Measurements from ENCODE around the gene ATF2.

ATF2 gene

DNA sequence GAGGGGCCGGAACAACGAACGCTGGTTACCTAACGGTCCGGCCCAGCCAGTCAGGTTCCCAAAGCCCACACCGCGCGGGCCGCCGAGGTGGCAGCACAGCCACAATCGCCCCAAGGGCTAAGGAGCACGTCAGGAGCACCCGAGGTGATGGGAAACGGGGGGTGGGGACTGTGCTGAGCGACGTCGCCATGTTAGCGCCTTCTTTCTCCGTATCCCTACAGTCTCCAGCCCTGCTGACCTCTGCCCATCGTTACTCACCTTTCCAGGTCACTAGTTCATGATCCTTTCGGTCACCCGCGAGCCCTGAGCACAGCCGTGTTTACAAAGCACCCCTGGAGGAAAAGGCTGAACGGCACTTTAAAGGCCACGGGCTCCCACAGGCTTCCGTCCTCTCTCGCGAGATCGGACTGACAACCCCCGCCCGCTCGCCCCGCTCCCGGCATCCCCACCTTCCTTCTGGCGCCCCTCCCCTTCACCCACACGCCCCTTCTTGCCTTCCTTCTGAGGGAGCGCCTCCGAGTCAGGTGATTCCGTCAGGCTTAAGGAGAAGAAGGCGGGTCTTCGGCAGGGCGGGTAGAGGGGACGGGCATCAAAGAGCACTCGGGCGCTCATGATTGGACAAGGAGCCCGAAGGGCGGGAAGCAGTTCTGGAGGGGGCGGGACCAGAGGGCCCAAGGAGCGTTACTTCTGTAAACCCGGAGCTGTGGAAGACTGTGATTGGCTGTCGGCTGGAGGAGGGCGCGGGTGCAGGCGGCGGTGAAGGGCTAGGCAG lies at the start of gene ATF2:
TSS of gene ATF2 (minus strand) at position 412 of the 772 bp plus-strand sequence. CDS start 31,760 bp downstream, outside the sequence.
- in situ Hi-C loops (cut with MboI; ENCODE audit: low sequenced_read_pairs) = no loop called here

DNA sequence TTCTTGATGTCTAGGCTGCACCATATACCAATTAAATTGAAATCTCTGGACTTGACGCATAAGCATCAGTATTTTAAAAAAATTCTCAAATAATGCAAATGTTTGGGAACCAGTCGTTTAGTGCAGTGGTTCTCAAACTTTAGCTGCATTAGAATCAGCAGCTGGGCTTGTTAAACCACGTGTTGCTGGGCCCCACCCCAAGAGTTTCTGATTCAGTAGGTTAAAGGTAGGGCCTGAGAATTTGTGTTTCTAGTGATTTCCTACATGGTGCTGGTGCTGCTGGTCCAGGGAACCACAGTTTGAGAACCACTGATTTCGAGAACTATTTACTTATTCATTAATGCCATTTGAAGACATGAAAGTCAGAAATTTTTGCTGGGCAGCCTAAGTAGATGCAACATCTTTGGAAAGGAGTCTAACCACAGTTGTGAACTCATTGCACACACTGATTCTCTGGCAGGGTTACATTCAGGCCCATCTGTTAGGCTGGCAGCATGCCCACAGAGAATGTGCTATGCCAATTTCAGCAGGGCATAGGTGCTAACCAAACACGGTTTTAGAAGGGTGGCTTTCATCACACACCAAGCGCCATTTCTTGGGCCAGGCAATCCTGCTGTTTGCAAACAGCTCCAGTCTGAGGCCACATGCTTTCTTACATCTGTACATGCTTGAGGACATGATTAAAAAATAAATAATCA lies 39.9 kb upstream of the ATF2 start:
- in situ Hi-C loops (cut with MboI; ENCODE audit: low sequenced_read_pairs) = no loop called here

DNA sequence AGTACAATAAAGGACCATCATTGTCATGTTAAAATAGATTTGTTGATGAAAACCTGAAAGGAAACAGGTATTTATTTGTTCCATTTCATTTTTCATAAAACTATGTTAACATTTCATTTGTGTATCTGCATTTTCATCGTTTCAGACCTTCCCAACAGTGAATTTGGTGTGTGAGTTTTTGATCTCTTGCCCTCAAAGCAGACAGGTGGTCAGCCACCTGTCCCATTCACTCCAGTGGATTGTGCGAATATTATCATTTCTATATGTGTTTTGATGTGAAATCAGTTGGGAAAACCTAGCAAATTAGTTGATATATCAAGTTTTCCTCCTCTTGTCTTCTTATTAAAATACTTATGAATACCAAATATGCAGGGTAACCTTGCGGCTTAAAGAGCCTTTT lies 38.9 kb upstream of the ATF2 start:
- in situ Hi-C loops (cut with MboI; ENCODE audit: low sequenced_read_pairs) = no loop called here

DNA sequence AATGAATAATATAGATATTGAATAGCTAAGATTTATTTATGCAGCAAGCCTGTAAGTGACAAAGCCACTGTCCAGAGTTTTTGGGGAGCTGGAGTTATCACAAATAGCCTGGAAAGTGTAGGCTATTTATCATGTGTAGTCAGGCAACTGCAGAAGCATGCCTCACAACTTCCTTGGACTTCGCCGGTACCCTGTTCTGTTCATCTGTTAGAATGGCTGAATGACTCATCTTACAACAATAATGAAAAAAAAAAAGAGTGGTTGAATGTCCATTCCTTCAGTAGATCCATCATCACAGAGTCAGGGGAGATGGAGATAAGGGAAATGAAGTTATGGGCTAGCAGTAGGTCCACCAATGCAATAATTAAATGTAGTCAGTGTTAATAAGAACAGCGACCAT lies 37.5 kb upstream of the ATF2 start:
- in situ Hi-C loops (cut with MboI; ENCODE audit: low sequenced_read_pairs) = no loop called here

DNA sequence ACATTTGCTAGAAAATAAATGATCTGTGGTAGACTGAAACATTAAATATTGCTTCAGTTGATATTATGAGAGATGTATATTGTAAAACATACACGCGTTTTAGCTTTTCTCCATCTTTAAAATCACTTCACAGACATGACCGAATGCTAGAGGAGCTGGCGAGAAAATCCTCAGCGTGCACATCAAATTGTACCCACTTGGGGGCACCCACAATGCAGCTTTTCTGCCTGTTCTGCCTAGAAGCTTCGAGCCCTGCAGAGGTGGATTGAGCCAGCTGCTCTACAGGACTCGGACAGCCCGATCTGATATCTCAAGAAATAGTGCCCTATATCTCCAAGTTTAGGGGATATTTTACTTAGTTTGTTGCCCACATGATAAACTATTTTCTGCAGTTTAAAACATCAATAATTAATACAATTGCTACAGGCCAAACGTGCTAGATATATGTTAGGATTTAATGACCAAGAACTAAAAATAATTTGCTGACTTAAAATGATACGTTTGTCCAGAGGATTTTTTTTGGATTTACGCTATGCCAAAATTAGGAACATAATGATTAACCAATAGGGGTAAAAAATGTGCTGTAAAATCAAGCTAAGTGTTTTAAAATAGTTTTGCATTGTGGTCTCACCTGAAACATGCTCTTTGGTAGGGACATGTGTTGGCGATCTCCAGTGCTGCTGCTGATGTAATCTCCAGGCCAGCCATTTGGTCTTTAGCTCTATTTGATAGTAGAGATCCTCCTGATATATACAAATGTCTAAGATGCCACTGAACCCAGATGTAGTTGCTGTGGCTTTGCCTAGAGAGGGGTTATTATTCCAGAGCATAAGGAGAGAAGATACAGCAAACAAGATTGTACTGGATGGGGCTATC lies 35.9 kb upstream of the ATF2 start:
- in situ Hi-C loops (cut with MboI; ENCODE audit: low sequenced_read_pairs) = no loop called here

GRCh38 chr2:175195012-175195411 lies 27.0 kb upstream of the ATF2 start:
- in situ Hi-C loops (cut with MboI; ENCODE audit: low sequenced_read_pairs) = no loop called here

DNA sequence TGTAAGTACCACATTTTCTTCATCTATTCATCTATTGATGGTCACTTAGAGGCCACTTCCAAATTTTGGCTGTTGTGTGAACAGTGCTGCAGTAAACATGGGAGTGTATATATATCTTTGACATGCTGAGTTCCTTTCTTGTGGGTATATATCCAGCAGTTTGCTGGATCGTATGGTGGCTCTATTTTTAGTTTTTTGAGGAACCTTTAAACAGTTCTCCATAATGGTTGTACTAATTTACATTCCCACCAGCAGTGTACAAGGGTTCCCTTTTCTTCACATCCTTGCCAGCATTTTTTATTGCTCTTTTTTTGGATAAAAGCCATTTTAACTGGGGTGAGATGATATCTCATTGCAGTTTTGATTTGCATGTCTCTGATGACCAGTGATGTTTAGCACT lies 20.8 kb upstream of the ATF2 start:
- in situ Hi-C loops (cut with MboI; ENCODE audit: low sequenced_read_pairs) = no loop called here

GRCh38 chr2:175187378-175187777 lies 19.4 kb upstream of the ATF2 start:
- in situ Hi-C loops (cut with MboI; ENCODE audit: low sequenced_read_pairs) = no loop called here

- in situ Hi-C loops (cut with MboI; ENCODE audit: low sequenced_read_pairs) = no loop called here
These were observed 15.7 kb upstream of the ATF2 start for GRCh38 chr2:175183674-175184073.

- in situ Hi-C loops (cut with MboI; ENCODE audit: low sequenced_read_pairs) = no loop called here
These were observed 13.9 kb upstream of the ATF2 start for GRCh38 chr2:175181877-175182308.

GRCh38 chr2:175181104-175181876 lies 13.3 kb upstream of the ATF2 start, which contains the start of gene ATP5MC3:
Gene ATP5MC3, minus strand, starts transcription at chr2:175181710. Its CDS starts 317 bp downstream, at chr2:175181393.
- in situ Hi-C loops (cut with MboI; ENCODE audit: low sequenced_read_pairs) = no loop called here

GRCh38 chr2:175180701-175181103 lies 12.7 kb upstream of the ATF2 start:
- in situ Hi-C loops (cut with MboI; ENCODE audit: low sequenced_read_pairs) = no loop called here

- in situ Hi-C loops (cut with MboI; ENCODE audit: low sequenced_read_pairs) = no loop called here
These were observed 8.6 kb upstream of the ATF2 start for GRCh38 chr2:175176624-175177023.

- in situ Hi-C loops (cut with MboI; ENCODE audit: low sequenced_read_pairs) = no loop called here
These were observed 7.9 kb upstream of the ATF2 start for GRCh38 chr2:175175896-175176295.

DNA sequence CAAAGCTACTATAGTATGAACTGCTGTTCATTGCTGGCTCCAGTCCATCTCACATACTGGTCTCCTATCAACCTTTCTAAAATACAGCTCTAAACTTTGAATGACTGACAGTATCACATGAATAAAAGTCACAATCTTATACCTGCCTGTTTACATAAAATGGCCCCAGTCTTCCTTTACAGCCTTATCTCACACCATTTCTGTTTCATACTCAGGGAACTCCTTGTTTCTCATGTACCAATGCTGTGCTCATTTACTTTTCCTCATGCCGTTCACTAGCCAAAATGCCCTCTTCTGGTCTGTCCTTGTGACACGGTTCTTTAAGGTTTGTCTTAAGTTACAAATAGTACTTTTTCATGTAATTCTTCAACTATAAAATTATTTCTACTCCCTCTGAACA lies 7.3 kb upstream of the ATF2 start:
- in situ Hi-C loops (cut with MboI; ENCODE audit: low sequenced_read_pairs) = no loop called here

DNA sequence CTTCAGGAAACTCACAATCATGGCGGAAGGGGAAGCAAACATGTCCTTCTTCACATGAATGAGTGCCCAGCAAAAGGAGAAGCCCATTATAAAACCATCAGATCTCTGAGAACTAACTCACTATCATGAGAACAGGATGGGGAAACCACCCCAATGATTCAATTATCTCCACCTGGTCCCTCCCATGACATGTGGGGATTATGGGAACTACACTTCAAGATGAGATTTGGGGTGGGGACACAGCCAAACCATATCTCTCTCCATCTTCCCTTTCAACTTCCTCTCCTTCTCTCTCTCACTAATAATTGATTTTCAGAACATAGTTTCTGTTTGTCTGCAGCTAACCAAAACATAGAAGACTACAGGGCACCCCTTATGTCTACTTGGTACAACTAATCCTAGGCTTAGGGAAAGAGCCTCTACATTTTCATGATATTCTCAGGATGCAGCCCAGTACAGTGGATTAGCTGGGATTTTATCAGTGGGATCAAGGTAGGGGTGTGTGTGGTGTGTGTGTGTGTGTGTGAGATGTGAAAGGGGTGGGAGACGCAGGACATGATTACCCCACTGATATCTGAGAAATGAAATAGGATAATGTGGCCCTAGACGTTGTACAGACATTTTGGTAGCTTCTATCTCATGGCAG lies 2.8 kb upstream of the ATF2 start:
- in situ Hi-C loops (cut with MboI; ENCODE audit: low sequenced_read_pairs) = no loop called here

DNA sequence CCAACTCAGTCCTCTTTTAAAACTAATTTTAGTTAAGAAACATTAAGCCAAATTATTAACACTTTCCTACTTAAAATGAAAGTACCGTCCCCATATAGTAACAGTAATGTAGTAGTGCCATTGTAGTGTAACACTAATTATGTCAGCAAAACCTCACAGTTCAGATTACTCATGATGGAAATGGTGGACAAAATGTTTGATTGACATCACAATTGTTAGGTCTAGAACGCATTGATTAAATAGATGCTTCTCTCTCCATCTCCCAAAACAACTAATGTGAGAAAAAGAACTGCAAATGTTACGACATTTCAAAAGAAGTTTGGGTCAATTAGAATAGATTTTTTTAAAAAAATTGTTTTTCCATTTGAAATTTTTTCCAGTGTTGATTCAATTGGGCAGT lies 1.2 kb upstream of the ATF2 start:
- in situ Hi-C loops (cut with MboI; ENCODE audit: low sequenced_read_pairs) = no loop called here

GRCh38 chr2:175168564-175168945 lies 552 bp upstream of the ATF2 start:
- in situ Hi-C loops (cut with MboI; ENCODE audit: low sequenced_read_pairs) = no loop called here

GRCh38 chr2:175167076-175167791 lies 769 bp downstream of the ATF2 start:
- in situ Hi-C loops (cut with MboI; ENCODE audit: low sequenced_read_pairs) = no loop called here
